ENCODE measurements around the gene APP.

The APP gene

GRCh38 chr21:25987531-25987930 is 183.0 kb downstream of the APP start:
- TF ChIP-seq, protein P1, sequence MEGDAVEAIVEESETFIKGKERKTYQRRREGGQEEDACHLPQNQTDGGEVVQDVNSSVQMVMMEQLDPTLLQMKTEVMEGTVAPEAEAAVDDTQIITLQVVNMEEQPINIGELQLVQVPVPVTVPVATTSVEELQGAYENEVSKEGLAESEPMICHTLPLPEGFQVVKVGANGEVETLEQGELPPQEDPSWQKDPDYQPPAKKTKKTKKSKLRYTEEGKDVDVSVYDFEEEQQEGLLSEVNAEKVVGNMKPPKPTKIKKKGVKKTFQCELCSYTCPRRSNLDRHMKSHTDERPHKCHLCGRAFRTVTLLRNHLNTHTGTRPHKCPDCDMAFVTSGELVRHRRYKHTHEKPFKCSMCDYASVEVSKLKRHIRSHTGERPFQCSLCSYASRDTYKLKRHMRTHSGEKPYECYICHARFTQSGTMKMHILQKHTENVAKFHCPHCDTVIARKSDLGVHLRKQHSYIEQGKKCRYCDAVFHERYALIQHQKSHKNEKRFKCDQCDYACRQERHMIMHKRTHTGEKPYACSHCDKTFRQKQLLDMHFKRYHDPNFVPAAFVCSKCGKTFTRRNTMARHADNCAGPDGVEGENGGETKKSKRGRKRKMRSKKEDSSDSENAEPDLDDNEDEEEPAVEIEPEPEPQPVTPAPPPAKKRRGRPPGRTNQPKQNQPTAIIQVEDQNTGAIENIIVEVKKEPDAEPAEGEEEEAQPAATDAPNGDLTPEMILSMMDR (IDR thresholded peaks at IDR 0.05; ENCODE audit: extremely low read depth, insufficient read depth, missing control alignments): no peak
- in situ Hi-C loops (cut with MboI; ENCODE audit: low pct_unique_long_range_greater_than_20kb, low sequenced_read_pairs, unreplicated experiment): no loop called here
- no peak for DNase-seq (ENCODE audit: low spot score)

DNA sequence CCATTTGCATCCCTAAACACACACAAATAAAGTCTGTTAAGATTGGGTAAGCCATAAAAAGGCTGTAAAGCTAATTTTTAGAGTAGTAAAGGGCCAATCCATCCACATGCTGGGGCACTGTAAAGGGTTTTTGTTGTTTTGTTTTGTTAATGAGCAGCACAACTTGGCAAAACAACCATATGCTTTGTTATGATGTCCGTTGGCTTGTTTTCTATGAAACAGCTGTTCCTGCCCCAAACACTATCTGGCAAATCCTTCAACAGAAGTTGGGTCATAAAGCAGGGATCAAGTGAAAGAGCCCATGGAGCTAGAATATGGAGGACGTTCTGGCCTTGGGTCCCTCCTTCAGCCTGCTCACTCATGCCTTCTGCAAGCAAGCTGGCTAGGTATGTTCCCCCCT is 183.6 kb downstream of the APP start:
- TF ChIP-seq, protein P1 (IDR thresholded peaks at IDR 0.05; ENCODE audit: extremely low read depth, insufficient read depth, missing control alignments): no peak
- in situ Hi-C loops (cut with MboI; ENCODE audit: low pct_unique_long_range_greater_than_20kb, low sequenced_read_pairs, unreplicated experiment): no loop called here
- DNase-seq (ENCODE audit: low spot score): no peak

DNA sequence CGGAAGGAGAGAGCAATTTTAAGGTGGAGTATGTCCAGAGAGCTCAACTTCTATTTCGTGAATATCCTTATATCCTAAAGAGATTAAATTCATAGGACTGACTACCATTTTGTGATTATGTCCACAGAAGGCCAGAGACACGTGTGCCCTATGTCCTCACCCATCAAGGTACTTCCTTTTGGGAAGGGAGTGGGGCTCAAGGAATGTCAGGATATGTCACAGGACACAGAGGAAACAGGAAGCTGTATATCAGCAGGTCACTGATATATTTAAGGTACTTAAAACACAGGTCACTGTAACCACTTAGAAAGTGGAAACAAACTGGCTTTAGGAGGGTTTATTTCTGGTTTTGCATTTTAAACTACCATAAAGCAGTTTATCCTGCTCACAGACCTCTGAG is 184.6 kb downstream of the APP start:
- in situ Hi-C loops (cut with MboI; ENCODE audit: low pct_unique_long_range_greater_than_20kb, low sequenced_read_pairs, unreplicated experiment): no loop called here
- DNase-seq (ENCODE audit: low spot score): no peak
- TF ChIP-seq, protein P1 (IDR thresholded peaks at IDR 0.05; ENCODE audit: extremely low read depth, insufficient read depth, missing control alignments): no peak

- in situ Hi-C loops (cut with MboI; ENCODE audit: low pct_unique_long_range_greater_than_20kb, low sequenced_read_pairs, unreplicated experiment): no loop called here
- TF ChIP-seq, protein P1 (IDR thresholded peaks at IDR 0.05; ENCODE audit: extremely low read depth, insufficient read depth, missing control alignments): no peak
- no peak for DNase-seq (ENCODE audit: low spot score)
Measured at GRCh38 chr21:25984538-25984937, 186.0 kb downstream of the APP start.

GRCh38 chr21:25983745-25984144 is 186.8 kb downstream of the APP start:
- in situ Hi-C loops (cut with MboI; ENCODE audit: low pct_unique_long_range_greater_than_20kb, low sequenced_read_pairs, unreplicated experiment): no loop called here
- TF ChIP-seq, protein P1 (IDR thresholded peaks at IDR 0.05; ENCODE audit: extremely low read depth, insufficient read depth, missing control alignments): no peak

DNA sequence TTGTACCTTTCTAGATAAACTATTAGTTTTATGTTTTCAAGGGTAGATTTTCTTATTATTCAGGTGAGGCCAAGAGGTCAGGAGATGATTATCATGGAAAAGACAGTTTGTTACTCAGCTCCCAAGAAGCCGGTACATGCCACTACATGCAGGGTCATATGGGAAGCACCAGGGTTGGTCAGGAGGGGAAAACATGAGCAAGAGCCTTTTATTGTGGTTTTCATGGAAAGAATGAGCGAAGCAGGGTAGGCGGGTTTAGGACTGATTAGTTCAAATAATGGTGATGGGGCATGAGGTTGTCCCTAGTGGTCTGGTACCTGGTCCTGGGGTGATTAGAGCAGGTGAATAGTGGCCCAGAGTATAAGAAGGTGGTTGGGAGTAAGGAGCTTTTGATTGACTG is 189.9 kb downstream of the APP start:
- in situ Hi-C loops (cut with MboI; ENCODE audit: low pct_unique_long_range_greater_than_20kb, low sequenced_read_pairs, unreplicated experiment): no loop called here
- DNase-seq (ENCODE audit: low spot score): no peak
- TF ChIP-seq, protein P1 (IDR thresholded peaks at IDR 0.05; ENCODE audit: extremely low read depth, insufficient read depth, missing control alignments): no peak

More at GRCh38 chr21:25983745-25984144, 186.8 kb downstream of the APP start:
- DNase-seq (ENCODE audit: low spot score): no peak

All from GM13977 (cell line).